ENCODE results near the gene CHTOP. TPM values are rescaled to one million over a fixed set of nuclear protein-coding genes. Genes with fewer than 3 reads are reported as not detected.
A peak's percentile ranks its signal among the peaks of the same experiment; 100 is the strongest.

Gene CHTOP
- total and polyA plus RNA-seq, 2 of the 8 experiments (the other 6 are each of a cell fraction or from before 2014, with no cell fraction given), result 84.6 to 104 TPM

- Histone ChIP-seq H2BK15ac (ENCODE audit: low read length) (peak overlapping the region; percentile 98; the same call in 1 of the 2 replicates), H4K20me1 (replicated peaks in 1 of 2; ENCODE audit: control insufficient read depth in 1 of 2, insufficient read depth in 2 of 2, low read length in 2 of 2) (no peaks in the 10 kb centered on the region), H3K9ac (replicated peaks in 1 of 4; ENCODE audit: extremely low read depth in 1 of 4, low read depth in 3 of 4, low read length in 3 of 4) (no peak overlapping the region), H4K8ac (ENCODE audit: extremely low read depth, insufficient read depth, low read length) (peak overlapping the region; percentile 45; the same call in 1 of the 2 replicates), H2BK12ac (ENCODE audit: low read depth, low read length) (peak overlapping the region; percentile 77; the same call in 1 of the 2 replicates), H3K4me1 (replicated peaks in 1 of 4; ENCODE audit: control insufficient read depth in 3 of 4, insufficient read depth in 4 of 4, low read length in 3 of 4) (peaks cover 0 to 16% (median 11%) of the 10 kb centered on the region in 4 experiments; a peak in 6 of 7 replicates), H2BK5ac (ENCODE audit: low read depth, low read length) (peak overlapping the region; percentile 52; the same call in 1 of the 2 replicates), H3K14ac (ENCODE audit: insufficient read length) (no peak overlapping the region), H3K23me2 (ENCODE audit: low read depth, low read length) (peaks cover 7% of the 10 kb centered on the region), H3K79me2 (ENCODE audit: control insufficient read depth in 1 of 2, insufficient read depth in 2 of 2, low read length in 2 of 2) (no peaks in the 10 kb centered on the region), H2AFZ (ENCODE audit: low read length) (no peak overlapping the region), H3K56ac (replicated peaks; ENCODE audit: insufficient read length, low read depth, low read length) (no peak overlapping the region), H3K79me1 (ENCODE audit: low read depth, low read length) (no peaks in the 10 kb centered on the region), H3K9me3 (ENCODE audit: insufficient read depth in 2 of 2, low read depth in 1 of 2, low read length in 1 of 2) (no peaks in the 10 kb centered on the region), H2BK120ac (replicated peaks; ENCODE audit: low read depth, low read length) (no peak overlapping the region), H3K4me2 (ENCODE audit: insufficient read depth in 1 of 2, low read depth in 2 of 2, low read length in 2 of 2) (no peak overlapping the region), H2AK5ac (ENCODE audit: low read depth, low read length) (no peak overlapping the region; the same call in 1 of the 2 replicates), H2BK20ac (ENCODE audit: low read length) (peak overlapping the region; percentile 72; the same call in 1 of the 2 replicates), H3K4ac (replicated peaks; ENCODE audit: insufficient read length, low read depth, low read length) (no peak overlapping the region), H4K5ac (ENCODE audit: insufficient read length, low read depth, low read length) (peak overlapping the region; percentile 25), H3K4me3 (ENCODE audit: extremely low read depth in 1 of 4, insufficient read depth in 2 of 4, low read depth in 3 of 4, low read length in 4 of 4) (no peak overlapping the region), H3K23ac (ENCODE audit: insufficient read length) (no peak overlapping the region), H3K27ac (ENCODE audit: low read depth, low read length) (no peak overlapping the region), H3K27me3 (replicated peaks in 1 of 4; ENCODE audit: control insufficient read depth in 3 of 4, extremely low read depth in 1 of 4, insufficient read depth in 3 of 4, low read length in 3 of 4) (no peaks in the 10 kb centered on the region), H3K18ac (ENCODE audit: extremely low read depth, low read length) (peak overlapping the region; percentile 48; the same call in 1 of the 2 replicates), H4K91ac (replicated peaks; ENCODE audit: insufficient read length, low read length) (peak overlapping the region; percentile 59), H3K36me3 (ENCODE audit: control insufficient read depth in 2 of 4, insufficient read depth in 4 of 4, low read length in 3 of 4) (peaks cover 0 to 4% (median 1%) of the 10 kb centered on the region in 4 experiments; a peak in 3 of 8 replicates)
- TF ChIP-seq POU5F1 (IDR thresholded peaks at IDR 0.05; ENCODE audit: low read depth, low read length) (no peak), TAF1 (IDR thresholded peaks at IDR 0.05; ENCODE audit: low read depth, low read length) (no peak), SP4 (IDR thresholded peaks at IDR 0.05; ENCODE audit: low read length) (no peak), POLR2A (IDR thresholded peaks at IDR 0.05; ENCODE audit: control extremely low read depth in 1 of 2, low read depth in 2 of 2, low read length in 2 of 2) (no peak), CHD2 (IDR thresholded peaks at IDR 0.05; ENCODE audit: low read length) (no peak), KDM4A (IDR thresholded peaks at IDR 0.05; ENCODE audit: low read depth, low read length, severe bottlenecking) (no peak), HDAC2 (IDR thresholded peaks at IDR 0.05; ENCODE audit: borderline replicate concordance in 1 of 2, low read depth in 2 of 2, low read length in 2 of 2) (no peak), GABPA (IDR thresholded peaks at IDR 0.05; ENCODE audit: borderline replicate concordance, insufficient read depth, low read length) (no peak), NRF1 (IDR thresholded peaks at IDR 0.05; ENCODE audit: low read depth, low read length) (no peak)
- DNase-seq (ENCODE audit: low read depth in 1 of 2, low spot score in 2 of 2) (no peak), FAIRE-seq (no peak)
- CTCF ChIA-PET (ENCODE audit: partially characterized antibody), result interaction anchor here (0.5 to 10.2 kb wide), 32 partner anchors 10 to 358 kb away, joined by 3 to 115 read pairs (median 8); partner anchors contain the start of genes S100A14, S100A16, S100A4 and S100A6
- 80% methylated on average over 5 of the region's 6 CpGs; no CpG with 5 or more reads in 1 of the 2 experiments for WGBS, 2 experiments (ENCODE audit: extremely low coverage in 1 of 2, insufficient coverage in 1 of 2, insufficient read length in 1 of 2, insufficient replicate concordance in 2 of 2, low coverage in 1 of 2, low lambda C conversion rate in 2 of 2, missing lambda C conversion rate in 1 of 2)
- POLR2A ChIA-PET (ENCODE audit: partially characterized antibody), result interaction anchor here (0.9 to 15.6 kb wide), 8 partner anchors 11 to 362 kb away, joined by 3 to 261 read pairs (median 11); partner anchors contain the start of genes RPS27, S100A14, S100A16 and S100A6
Observed at GRCh38 chr1:153628638-153629342, 5.1 kb upstream of the CHTOP start.
